ENCODE measurements around the gene KCNQ5. TPM values are rescaled to one million over a fixed set of nuclear protein-coding genes. Genes with fewer than 3 reads are reported as not detected.

The KCNQ5 gene
- polyA plus RNA-seq, 1 donor (not counting 4 experiments of a cell fraction or from before 2014, with no cell fraction given), result 3.4 TPM

DNA sequence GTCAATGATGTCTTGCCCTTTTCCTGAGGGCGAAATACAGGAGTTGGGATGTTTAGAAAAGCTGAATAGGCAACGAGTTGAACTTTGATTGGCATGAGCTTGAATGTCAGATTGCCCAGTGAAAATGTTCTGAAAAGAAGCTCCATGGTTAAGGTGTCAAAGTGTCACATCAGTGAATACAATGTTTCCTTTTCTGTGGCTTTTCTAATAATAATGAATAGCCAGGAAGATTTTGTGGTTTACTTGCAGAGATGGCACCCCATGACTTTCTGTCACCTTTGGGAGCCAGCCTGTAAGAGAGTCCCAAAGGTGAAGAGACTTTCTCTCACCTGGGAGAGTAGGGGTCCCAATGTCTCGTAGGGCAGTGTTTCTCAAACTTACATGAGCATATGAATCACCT lies 119.2 kb downstream of the KCNQ5 start:
- FAIRE-seq (no peak), DNase-seq (ENCODE audit: low read depth, low spot score) (no peak)
- H2AFZ ChIP-seq (ENCODE audit: control insufficient read depth, low read length), result no peak overlapping the region
- H3K4me1 ChIP-seq (ENCODE audit: control insufficient read depth, extremely low read depth, insufficient read depth, low read length), result peaks cover 8% of the 10 kb centered on the region
- no peak overlapping the region for H3K27ac ChIP-seq (ENCODE audit: control insufficient read depth, insufficient read depth, low read length)
- H3K36me3 ChIP-seq (ENCODE audit: control insufficient read depth in 2 of 2, extremely low read depth in 1 of 2, insufficient read depth in 2 of 2, low read length in 2 of 2), result no peaks in the 10 kb centered on the region
- H3K9me1 ChIP-seq (ENCODE audit: control insufficient read depth, extremely low read depth, insufficient read depth, low read length), result no peaks in the 10 kb centered on the region
- H3K4me2 ChIP-seq (ENCODE audit: control insufficient read depth, extremely low read depth, insufficient read depth, low read depth, low read length), result no peak overlapping the region
- no peaks in the 10 kb centered on the region for H4K20me1 ChIP-seq (ENCODE audit: control insufficient read depth, extremely low read depth, insufficient read depth, low read length)
- no peaks in the 10 kb centered on the region for H3K79me2 ChIP-seq (ENCODE audit: control insufficient read depth, insufficient read depth, low read length)
- H3K27me3 ChIP-seq (ENCODE audit: control insufficient read depth, extremely low read depth, insufficient read depth, low read length), result no peaks in the 10 kb centered on the region
- no peak overlapping the region for H3K9ac ChIP-seq (ENCODE audit: control insufficient read depth, extremely low read depth, insufficient read depth, low read length)
- TF ChIP-seq EZH2 (IDR thresholded peaks at IDR 0.05; ENCODE audit: low read length), result no peak
- TF ChIP-seq, protein P1, sequence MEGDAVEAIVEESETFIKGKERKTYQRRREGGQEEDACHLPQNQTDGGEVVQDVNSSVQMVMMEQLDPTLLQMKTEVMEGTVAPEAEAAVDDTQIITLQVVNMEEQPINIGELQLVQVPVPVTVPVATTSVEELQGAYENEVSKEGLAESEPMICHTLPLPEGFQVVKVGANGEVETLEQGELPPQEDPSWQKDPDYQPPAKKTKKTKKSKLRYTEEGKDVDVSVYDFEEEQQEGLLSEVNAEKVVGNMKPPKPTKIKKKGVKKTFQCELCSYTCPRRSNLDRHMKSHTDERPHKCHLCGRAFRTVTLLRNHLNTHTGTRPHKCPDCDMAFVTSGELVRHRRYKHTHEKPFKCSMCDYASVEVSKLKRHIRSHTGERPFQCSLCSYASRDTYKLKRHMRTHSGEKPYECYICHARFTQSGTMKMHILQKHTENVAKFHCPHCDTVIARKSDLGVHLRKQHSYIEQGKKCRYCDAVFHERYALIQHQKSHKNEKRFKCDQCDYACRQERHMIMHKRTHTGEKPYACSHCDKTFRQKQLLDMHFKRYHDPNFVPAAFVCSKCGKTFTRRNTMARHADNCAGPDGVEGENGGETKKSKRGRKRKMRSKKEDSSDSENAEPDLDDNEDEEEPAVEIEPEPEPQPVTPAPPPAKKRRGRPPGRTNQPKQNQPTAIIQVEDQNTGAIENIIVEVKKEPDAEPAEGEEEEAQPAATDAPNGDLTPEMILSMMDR (optimal IDR thresholded peaks at IDR 0.05 in 1 of 3, IDR thresholded peaks at IDR 0.05 in 1 of 3, conservative IDR thresholded peaks at IDR 0.05 in 1 of 3; ENCODE audit: extremely low read depth in 1 of 3, insufficient read depth in 2 of 3, low read length in 3 of 3), result no peak
- no peaks in the 10 kb centered on the region for H3K9me3 ChIP-seq (ENCODE audit: control insufficient read depth, low read depth, low read length)
- dilution Hi-C loops (cut with MboI; ENCODE audit: extremely low pct_ligation_motif_present, low sequenced_read_pairs), result no loop called here
- no peak overlapping the region for H3K4me3 ChIP-seq (ENCODE audit: control insufficient read depth in 2 of 3, extremely low read depth in 1 of 3, insufficient read depth in 2 of 3, low read depth in 1 of 3, low read length in 3 of 3)

DNA sequence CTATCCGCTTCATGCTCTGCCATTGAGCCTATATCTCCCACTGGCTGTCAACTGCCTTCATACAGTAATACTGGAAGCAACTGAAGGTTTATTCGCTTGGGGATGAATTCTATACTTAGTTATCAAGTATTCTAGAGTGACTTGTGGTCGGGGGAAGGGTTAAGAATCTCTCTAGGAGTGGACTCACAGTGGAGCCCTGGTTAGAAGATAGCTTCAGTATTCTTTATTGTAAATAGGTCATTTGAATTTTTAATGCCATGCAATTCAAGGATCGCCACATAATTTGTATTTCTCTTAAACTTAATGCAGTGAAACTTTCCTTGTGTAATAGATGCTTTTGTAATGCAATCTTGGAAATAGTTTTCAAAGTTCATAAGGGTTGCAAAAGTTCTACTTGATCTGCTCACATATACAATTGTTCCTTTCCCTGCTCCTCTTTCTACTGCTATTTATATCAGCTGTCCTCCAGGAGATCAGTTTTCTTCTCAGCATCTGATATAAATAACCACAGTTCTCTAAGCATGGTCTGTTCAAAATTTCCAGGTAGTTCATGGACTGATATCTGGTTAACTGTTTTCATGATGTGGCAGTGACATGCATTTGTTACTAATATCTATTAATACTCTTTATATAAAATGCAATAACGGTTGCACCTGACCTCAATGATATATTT lies 120.3 kb downstream of the KCNQ5 start:
- no peak for TF ChIP-seq EZH2 (IDR thresholded peaks at IDR 0.05; ENCODE audit: low read length)
- TF ChIP-seq, protein P1 (optimal IDR thresholded peaks at IDR 0.05 in 1 of 3, IDR thresholded peaks at IDR 0.05 in 1 of 3, conservative IDR thresholded peaks at IDR 0.05 in 1 of 3; ENCODE audit: extremely low read depth in 1 of 3, insufficient read depth in 2 of 3, low read length in 3 of 3), result no peak
- no peaks in the 10 kb centered on the region for H3K9me3 ChIP-seq (ENCODE audit: control insufficient read depth, low read depth, low read length)
- no peak overlapping the region for H3K27ac ChIP-seq (ENCODE audit: control insufficient read depth, insufficient read depth, low read length)
- FAIRE-seq (no peak), DNase-seq (ENCODE audit: low read depth, low spot score) (no peak)
- dilution Hi-C loops (cut with MboI; ENCODE audit: extremely low pct_ligation_motif_present, low sequenced_read_pairs), result no loop called here
- H3K9me1 ChIP-seq (ENCODE audit: control insufficient read depth, extremely low read depth, insufficient read depth, low read length), result no peaks in the 10 kb centered on the region
- no peaks in the 10 kb centered on the region for H3K27me3 ChIP-seq (ENCODE audit: control insufficient read depth, extremely low read depth, insufficient read depth, low read length)
- no peak overlapping the region for H2AFZ ChIP-seq (ENCODE audit: control insufficient read depth, low read length)
- H3K4me1 ChIP-seq (ENCODE audit: control insufficient read depth, extremely low read depth, insufficient read depth, low read length), result peaks cover 12% of the 10 kb centered on the region
- no peak overlapping the region for H3K4me3 ChIP-seq (ENCODE audit: control insufficient read depth in 2 of 3, extremely low read depth in 1 of 3, insufficient read depth in 2 of 3, low read depth in 1 of 3, low read length in 3 of 3)
- no peaks in the 10 kb centered on the region for H3K79me2 ChIP-seq (ENCODE audit: control insufficient read depth, insufficient read depth, low read length)
- H3K4me2 ChIP-seq (ENCODE audit: control insufficient read depth, extremely low read depth, insufficient read depth, low read depth, low read length), result no peak overlapping the region
- H4K20me1 ChIP-seq (ENCODE audit: control insufficient read depth, extremely low read depth, insufficient read depth, low read length), result no peaks in the 10 kb centered on the region
- no peaks in the 10 kb centered on the region for H3K36me3 ChIP-seq (ENCODE audit: control insufficient read depth in 2 of 2, extremely low read depth in 1 of 2, insufficient read depth in 2 of 2, low read length in 2 of 2)
- H3K9ac ChIP-seq (ENCODE audit: control insufficient read depth, extremely low read depth, insufficient read depth, low read length), result no peak overlapping the region

Data from keratinocyte (primary cell).